H1 (cell line): ENCODE data around the gene MIGA1. TPM values are rescaled to one million over a fixed set of nuclear protein-coding genes. Genes with fewer than 3 reads are reported as not detected.

Experiments
- CREB1 ChIP-seq: IDR thresholded peaks from 2 replicates; pipeline ENCODE4 v1.6.1; 2012; ENCODE audit warnings: inconsistent platforms
- HDAC2 ChIP-seq, 2 experiments: fragments of 300-600 bp in 1 of 2; sonication (generic) in 1 of 2; IDR thresholded peaks; 2 replicates each; pipeline ENCODE4 v1.6.1; 2011 to 2012; ENCODE audit warnings: low read depth in 2 of 2, low read length in 2 of 2, mild to moderate bottlenecking in 2 of 2, moderate library complexity in 2 of 2, borderline replicate concordance in 1 of 2, inconsistent platforms in 1 of 2
- polyA plus RNA-seq, 7 experiments: library from polyadenylated mRNA; depleted of rRNA in 3 of 7; stranded (reverse) in 5 of 7; unstranded in 2 of 7; fragments of >200 nt in 5 of 7; fragments of 200-250 nt in 2 of 7; gene quantifications; 1 replicate in 5 of 7; 2 replicates in 1 of 7; 4 replicates in 1 of 7; pipeline versions ENCODE4 v1.2.1 to v1.2.3, GENCODE V29; 2011 to 2013; ENCODE audit warnings: missing spikeins in 2 of 7, mixed read lengths in 2 of 7
- total RNA-seq: library from RNA; stranded (reverse); fragmentation: NEBNext Ultra II Directional; extraction: Animal tissue kit (Norgen Biotek cat#: 25700); gene quantifications from 2 replicates; pipeline ENCODE4 v1.2.1, GENCODE V29; 2021
- TF ChIP-seq, protein P1 (sequence below): fragments of 300-600 bp; sonication (generic); IDR thresholded peaks from 2 replicates; pipeline ENCODE4 v1.7.1; 2012; ENCODE audit warnings: low read length, moderate library complexity, mild to moderate bottlenecking, inconsistent platforms; ENCODE audit not compliant: insufficient replicate concordance

The MIGA1 gene
- total and polyA plus RNA-seq, 2 of the 8 experiments (the other 6 are each of a cell fraction or from before 2014, with no cell fraction given) = 0.95 to 7.0 TPM

DNA sequence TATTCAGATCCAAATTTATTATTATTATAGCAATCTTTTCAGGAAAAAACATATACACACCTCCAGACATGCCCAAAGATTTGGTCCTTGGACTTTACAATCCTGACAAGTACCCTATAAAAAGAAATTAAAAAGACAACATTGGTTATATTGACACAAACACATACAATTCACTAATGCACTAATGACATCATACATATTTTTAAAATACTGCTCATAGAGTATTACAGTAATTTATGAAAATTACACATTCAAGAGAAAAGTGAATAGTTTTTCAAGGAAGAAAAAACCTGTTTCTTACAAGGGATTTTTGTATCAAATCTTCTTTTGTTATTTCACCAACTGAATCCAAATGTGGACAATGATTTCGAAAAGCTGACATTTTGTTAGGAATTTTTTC lies 38.1 kb upstream of the MIGA1 start (continued):
- TF ChIP-seq, protein P1, sequence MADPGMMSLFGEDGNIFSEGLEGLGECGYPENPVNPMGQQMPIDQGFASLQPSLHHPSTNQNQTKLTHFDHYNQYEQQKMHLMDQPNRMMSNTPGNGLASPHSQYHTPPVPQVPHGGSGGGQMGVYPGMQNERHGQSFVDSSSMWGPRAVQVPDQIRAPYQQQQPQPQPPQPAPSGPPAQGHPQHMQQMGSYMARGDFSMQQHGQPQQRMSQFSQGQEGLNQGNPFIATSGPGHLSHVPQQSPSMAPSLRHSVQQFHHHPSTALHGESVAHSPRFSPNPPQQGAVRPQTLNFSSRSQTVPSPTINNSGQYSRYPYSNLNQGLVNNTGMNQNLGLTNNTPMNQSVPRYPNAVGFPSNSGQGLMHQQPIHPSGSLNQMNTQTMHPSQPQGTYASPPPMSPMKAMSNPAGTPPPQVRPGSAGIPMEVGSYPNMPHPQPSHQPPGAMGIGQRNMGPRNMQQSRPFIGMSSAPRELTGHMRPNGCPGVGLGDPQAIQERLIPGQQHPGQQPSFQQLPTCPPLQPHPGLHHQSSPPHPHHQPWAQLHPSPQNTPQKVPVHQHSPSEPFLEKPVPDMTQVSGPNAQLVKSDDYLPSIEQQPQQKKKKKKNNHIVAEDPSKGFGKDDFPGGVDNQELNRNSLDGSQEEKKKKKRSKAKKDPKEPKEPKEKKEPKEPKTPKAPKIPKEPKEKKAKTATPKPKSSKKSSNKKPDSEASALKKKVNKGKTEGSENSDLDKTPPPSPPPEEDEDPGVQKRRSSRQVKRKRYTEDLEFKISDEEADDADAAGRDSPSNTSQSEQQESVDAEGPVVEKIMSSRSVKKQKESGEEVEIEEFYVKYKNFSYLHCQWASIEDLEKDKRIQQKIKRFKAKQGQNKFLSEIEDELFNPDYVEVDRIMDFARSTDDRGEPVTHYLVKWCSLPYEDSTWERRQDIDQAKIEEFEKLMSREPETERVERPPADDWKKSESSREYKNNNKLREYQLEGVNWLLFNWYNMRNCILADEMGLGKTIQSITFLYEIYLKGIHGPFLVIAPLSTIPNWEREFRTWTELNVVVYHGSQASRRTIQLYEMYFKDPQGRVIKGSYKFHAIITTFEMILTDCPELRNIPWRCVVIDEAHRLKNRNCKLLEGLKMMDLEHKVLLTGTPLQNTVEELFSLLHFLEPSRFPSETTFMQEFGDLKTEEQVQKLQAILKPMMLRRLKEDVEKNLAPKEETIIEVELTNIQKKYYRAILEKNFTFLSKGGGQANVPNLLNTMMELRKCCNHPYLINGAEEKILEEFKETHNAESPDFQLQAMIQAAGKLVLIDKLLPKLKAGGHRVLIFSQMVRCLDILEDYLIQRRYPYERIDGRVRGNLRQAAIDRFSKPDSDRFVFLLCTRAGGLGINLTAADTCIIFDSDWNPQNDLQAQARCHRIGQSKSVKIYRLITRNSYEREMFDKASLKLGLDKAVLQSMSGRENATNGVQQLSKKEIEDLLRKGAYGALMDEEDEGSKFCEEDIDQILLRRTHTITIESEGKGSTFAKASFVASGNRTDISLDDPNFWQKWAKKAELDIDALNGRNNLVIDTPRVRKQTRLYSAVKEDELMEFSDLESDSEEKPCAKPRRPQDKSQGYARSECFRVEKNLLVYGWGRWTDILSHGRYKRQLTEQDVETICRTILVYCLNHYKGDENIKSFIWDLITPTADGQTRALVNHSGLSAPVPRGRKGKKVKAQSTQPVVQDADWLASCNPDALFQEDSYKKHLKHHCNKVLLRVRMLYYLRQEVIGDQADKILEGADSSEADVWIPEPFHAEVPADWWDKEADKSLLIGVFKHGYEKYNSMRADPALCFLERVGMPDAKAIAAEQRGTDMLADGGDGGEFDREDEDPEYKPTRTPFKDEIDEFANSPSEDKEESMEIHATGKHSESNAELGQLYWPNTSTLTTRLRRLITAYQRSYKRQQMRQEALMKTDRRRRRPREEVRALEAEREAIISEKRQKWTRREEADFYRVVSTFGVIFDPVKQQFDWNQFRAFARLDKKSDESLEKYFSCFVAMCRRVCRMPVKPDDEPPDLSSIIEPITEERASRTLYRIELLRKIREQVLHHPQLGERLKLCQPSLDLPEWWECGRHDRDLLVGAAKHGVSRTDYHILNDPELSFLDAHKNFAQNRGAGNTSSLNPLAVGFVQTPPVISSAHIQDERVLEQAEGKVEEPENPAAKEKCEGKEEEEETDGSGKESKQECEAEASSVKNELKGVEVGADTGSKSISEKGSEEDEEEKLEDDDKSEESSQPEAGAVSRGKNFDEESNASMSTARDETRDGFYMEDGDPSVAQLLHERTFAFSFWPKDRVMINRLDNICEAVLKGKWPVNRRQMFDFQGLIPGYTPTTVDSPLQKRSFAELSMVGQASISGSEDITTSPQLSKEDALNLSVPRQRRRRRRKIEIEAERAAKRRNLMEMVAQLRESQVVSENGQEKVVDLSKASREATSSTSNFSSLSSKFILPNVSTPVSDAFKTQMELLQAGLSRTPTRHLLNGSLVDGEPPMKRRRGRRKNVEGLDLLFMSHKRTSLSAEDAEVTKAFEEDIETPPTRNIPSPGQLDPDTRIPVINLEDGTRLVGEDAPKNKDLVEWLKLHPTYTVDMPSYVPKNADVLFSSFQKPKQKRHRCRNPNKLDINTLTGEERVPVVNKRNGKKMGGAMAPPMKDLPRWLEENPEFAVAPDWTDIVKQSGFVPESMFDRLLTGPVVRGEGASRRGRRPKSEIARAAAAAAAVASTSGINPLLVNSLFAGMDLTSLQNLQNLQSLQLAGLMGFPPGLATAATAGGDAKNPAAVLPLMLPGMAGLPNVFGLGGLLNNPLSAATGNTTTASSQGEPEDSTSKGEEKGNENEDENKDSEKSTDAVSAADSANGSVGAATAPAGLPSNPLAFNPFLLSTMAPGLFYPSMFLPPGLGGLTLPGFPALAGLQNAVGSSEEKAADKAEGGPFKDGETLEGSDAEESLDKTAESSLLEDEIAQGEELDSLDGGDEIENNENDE = no peak
- TF ChIP-seq HDAC2 (IDR thresholded peaks at IDR 0.05; ENCODE audit: borderline replicate concordance in 1 of 2, low read depth in 2 of 2, low read length in 2 of 2) = no peak
- TF ChIP-seq CREB1 = no peak
